HG03460 (cell line): Measurements from ENCODE around the gene SLC35A3.
"Not testable (repeated sequence)": the region's sequence is repeated elsewhere in the genome, so short reads cannot be mapped to it uniquely, and the experiment has no call there.

Experiments
- ATAC-seq: cut with Tn5 transposase; IDR thresholded peaks from one replicate; pipeline ENCODE4 v1.9.1; 2021; ENCODE audit not compliant: unreplicated experiment

Gene SLC35A3

DNA sequence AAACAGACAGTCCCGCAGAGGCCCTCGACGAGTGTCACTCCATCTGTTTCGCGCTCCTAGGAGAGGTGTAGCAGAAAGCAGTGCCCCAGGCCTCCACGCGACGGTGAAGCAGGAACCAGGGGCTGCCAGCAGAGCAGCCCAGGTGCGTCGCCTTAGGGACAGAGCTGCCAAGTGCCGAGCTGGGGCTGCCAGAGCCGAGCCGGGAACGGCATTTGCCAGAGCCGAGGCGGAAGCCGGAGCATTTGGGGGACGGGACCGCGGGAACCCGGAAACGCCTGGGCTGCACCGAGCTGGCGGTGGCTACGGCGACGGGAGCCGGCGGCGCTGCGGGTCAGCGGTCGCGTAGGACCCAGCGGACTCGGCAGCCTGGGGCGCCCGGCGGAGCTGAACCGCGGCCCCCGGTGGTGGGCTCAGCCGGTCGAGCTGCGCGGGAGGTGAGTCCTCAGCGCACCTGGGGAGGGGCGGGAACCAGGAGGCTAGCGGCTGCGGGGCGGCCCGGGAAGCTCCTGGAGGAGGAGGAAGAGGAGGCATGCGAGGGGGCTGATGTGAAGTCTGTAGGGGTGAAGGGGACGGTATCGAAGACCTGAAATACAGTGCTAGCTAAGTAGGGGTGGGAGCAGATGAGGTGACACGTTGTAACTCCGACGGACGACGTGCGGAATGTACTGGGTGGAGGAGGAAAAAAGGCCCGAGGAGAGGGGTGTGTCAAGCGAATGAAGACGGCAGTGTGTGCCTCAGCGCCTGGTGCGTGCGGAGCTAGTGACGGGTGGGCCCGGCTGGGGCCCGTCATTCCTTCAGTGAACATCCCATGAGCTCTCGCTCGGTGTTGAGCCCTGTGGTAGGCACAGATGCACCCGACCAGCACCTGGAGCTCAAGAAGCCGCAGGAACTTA, at the start of gene SLC35A3:
SLC35A3 (plus strand) TSS at position 268 of the 893 bp plus-strand sequence. CDS start 23,559 bp downstream, outside the sequence.
- peak; percentile 92 for ATAC-seq

DNA sequence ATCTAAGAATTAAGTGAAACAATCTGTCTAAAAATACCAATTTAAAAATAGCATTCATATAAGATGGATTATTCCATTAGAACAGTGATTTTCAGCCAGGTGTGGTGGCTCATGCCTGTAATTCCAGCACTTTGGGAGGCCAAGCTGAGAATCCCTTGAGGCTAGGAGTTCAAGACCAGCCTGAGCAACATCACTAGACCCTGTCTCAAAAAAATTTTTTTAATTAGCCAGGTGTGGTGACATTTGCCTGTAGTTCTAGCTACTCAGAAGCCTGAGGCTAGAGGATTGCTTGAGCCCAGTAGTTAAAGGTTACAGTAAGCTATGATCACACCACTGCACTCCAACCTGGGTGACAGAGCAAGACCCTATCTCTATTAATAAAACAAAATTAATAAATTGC, 35.0 kb upstream of the SLC35A3 start:
- ATAC-seq, result no peak

DNA sequence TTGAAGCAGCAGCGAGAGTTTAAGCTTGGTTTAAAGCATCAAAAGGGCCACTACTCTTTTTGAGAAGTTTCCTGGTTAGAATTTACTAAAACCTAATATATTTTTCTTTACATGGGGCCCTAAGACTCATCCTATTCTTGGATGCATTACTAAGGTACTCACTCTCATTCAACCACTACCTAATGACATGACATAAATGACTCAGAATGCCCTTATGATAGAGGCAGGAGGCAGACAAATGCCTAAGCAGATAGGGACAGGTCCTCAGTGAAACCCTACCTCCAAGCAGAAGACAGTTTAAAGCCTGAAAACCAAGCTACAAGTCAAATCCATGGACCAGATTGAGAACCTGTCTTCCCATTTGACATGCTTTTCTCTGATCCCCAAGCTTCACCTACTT, 34.3 kb upstream of the SLC35A3 start:
- no peak for ATAC-seq

DNA sequence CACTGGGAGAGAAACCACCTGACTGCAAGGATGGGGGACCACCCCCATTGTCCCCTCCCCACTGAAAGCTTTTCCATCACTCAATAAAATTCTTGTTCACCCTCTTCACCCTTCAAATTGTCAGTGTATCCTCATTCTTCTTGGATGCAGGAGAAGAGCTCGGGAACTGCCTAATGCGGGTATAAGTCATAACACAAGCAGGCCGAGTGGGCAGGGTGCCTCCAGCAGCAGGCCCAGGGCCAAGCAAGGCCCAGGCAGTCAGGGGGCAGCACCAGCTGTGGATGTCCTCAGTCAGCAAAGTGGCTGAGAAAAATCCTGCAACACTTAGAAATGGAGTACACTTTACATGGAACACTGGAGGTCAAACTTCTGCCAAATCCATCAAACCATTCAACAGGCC, 33.7 kb upstream of the SLC35A3 start:
- no peak for ATAC-seq

DNA sequence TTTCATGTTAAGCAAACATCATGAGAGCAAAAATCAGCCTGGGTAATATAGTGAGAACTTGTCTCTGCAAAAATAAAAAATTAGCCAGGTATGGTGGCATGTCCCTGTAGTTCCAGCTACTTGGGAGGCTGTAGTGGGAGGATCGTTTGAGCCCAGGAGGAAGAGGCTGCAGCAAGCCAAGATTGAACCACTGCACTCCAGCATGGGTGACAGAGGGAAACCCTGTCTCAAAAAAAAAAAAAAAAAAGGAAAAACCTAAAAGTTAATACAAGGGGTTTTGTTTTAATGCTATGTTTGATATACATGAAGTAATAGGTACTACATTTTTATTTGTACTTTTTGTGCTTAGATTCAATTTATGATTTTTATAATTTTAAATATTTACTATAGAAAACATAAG, 27.1 kb upstream of the SLC35A3 start:
- no peak for ATAC-seq

DNA sequence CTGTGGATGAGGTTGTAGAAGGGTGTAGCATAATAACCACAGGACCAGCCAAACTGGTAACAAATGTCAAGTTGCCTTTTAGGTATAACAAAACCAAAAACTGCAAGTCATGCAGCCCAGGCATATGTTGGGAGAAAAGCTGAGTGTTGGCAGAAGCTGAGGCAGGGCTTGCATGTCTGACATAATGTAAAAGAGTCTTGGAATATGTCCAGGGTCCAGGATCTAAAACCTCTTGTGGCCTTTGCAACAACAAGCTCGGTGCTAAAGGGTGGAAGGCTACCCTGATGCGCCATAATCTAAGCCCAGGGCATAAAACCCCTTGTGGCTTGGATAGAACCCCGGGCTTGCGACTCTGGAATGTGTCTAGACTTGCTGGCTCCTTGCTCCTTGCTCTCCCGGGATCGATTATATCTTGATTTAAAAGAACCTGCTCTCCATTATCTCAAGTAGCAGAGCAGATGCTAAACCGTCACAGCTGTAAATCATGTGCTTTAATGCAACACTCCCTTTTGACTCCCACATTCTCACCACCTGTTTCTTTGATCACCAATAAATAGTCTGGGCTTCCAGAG, 26.5 kb upstream of the SLC35A3 start:
- ATAC-seq, result no peak

DNA sequence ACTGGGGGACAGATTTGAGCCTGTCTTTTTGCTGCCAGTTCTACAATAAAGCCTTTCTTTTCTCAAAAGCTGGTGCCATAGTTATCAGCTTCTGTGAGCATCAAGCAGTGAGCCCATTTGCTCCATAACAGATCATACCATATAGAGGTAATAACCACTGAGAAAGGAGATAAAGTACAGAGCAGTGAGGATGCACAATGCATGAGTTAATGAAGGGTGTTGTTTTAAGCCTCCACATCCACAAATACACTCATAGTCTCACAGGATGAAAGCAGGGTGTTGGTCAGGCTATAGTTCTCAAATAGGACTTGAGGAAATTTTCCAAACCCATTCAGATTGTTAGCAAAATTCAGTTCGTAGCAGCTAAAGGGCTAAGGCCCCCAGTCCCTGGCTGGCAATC, 25.6 kb upstream of the SLC35A3 start:
- no peak for ATAC-seq

DNA sequence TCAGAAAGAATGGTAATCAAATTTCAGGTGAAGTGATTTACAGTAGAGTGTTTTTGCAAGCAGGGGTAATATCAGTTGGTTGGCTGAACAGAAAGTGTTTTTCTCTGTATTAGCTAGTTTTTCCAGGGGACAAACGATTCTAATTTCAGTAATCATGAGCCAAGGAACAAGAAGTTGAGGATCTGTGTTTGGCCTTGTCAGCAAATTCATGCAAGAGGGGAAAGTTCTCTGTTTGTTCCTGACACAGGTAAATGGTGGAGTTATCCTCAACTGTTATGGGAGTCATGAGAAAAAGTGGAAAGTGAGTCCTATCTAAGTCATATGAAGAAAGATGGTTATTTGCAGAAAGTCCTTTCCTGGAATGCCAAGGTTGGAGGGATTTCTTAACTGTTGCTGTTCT, 24.6 kb upstream of the SLC35A3 start:
- no peak for ATAC-seq

DNA sequence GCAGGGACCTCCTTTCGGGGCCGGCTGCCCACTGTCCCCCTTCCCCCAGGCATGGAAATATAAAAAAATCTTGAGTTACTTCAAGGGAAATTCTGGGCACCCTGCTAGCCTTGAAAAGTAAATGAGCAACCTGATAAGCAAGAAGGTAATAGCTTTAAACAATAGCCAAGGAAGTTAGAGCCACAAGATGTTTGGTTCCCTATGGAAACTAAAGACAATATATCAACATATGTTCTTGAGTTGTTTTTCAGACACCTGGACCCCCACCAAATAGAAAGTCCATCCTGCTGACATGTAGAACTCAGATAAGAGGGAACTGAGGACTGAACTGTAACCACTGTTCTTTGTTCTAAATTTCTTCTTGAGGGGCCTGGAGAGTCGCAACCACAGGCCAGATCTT, 19.3 kb upstream of the SLC35A3 start:
- no peak for ATAC-seq

DNA sequence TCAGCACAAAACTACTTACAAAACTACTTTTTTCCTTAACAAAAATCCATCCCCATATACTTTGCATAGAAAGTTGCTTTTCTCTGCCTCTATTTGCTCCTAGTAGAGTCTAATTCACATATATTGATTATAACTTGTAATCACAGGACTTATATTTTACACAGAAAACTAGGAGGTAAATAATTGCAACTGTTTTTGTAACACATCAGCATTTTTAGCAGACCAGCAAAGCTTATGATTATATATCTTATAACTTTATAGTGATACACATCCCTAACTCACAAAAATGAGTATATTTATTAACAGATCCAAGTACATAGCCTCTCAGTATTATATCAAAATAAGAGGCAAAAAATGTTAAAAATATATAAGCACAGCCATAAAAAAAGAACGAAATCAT, 17.3 kb upstream of the SLC35A3 start:
- ATAC-seq, result no peak

DNA sequence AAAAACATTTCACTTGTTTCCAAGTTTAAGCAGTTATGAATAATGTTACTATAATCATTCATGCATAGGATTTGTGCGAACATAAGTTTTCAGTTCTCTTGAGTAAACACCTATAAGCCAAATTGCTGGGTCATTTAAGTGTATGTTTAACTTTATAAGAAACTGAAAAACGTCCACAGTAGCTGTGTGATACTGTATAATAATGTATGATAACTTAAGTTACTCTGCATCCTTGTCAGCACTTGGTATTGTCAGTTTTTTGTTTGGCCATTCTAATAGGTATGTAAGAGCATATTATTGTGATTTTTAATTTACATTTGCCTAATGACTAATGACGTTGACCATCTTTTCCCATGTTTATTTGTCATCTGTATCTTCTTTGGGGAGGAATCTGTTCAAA, 14.4 kb upstream of the SLC35A3 start:
- no peak for ATAC-seq

DNA sequence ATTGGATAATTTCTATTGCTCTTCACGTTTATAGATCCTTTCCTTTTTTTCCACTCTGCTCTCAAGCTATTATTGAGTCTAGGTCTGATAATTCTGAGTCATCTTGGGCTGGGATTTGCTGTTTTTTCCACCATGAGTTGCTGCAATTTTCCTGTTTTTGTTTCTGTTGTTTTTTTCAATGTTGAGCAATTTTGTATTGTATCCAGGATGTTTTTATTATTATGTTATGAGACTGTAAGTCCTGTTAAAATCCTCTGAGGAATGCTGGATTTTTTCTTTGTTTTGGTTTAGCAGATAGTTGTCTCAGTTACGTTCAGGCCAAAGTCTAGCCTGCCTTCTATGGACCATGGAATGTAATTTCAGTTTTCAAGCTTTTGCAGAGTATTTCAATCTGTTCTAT, 13.0 kb upstream of the SLC35A3 start:
- no peak for ATAC-seq

DNA sequence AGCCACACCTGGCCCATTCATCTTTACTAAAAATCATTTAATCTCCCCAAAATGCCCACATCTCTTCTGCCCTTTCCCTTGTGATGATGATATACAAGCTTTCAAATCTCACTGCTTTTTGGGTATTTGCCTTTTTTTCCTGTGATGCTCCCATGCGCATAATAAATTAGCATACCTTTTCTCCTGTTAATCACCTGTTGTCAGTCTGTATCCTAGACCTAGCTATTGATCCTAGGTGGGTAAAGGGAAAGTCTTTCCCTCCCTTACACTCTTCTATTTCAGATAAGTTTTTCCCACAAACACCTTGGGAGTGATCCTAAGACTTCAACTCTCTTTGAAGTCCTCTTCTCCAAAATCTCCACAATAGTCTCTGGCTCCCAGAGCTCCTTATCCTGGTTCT, 12.0 kb upstream of the SLC35A3 start:
- ATAC-seq, result no peak

DNA sequence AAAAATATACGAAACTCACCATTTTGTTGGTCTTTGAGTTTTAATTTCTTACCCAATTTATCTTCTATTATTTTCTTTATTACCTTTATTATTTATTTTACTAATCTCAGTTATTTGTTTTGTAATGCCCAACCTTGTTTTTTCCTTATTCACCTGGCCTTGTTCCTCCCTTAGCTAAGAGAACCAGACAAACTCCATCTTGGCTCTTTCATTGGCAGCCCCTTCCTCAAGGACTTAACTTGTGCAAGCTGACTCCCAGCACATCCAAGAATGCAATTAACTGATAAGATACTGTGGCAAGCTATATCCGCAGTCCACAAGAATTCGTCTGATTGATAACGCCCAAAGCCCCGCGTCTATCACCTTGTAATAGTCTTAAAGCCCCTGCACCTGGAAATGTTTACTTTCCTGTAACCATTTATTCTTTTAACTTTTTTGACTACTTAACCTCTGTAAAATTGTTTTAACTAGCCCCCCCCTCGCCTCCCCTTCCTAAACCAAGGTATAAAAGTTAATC, 10.5 kb upstream of the SLC35A3 start:
- not testable (repeated sequence) for ATAC-seq

DNA sequence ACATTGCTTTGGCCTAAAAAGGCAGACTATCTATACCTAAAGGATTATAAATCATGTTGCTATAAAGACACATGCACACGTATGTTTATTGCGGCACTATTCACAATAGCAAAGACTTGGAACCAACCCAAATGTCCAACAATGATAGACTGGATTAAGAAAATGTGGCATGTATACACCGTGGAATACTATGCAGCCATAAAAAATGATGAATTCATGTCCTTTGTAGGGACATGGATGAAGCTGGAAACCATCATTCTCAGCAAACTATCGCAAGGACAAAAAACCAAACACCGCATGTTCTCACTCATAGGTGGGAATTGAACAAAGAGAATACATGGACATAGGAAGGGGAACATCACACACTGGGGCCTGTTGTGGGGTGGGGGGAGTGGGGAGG, 9.5 kb upstream of the SLC35A3 start:
- not testable (repeated sequence) for ATAC-seq

DNA sequence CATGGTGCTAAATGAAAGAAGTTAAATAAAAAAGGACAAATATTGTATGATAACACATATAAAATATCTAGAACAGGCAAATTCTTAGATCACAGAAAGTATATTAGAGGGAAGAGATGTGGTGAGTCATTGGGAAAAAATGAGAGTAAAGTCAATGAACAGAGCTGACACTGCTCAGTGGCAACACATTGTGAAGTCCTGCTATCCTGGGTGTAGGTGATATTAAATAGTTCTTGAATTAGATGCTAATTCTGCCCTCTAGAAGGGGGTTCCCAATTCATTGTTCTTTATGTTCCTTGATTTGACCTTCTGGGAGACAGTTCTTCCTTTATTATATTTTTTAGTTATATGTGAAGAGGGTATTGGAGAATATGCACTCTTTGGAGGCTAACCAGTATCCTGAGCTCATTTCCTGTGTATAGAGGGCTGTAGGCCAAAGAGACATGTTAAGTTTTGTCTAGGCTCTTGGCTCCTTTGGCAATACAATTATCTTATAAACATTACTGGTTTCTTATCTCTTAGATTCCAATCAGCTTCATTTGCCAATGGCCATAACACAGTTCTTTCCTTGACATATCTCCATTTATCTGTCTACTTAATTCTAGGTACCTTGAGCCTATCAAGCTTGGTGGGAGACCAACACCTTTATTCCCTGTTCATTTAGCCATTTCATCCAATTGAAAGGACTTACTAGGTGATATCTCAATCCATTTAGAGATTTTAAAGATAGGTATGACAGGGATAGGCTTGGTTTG, 6.6 kb upstream of the SLC35A3 start:
- no peak for ATAC-seq

DNA sequence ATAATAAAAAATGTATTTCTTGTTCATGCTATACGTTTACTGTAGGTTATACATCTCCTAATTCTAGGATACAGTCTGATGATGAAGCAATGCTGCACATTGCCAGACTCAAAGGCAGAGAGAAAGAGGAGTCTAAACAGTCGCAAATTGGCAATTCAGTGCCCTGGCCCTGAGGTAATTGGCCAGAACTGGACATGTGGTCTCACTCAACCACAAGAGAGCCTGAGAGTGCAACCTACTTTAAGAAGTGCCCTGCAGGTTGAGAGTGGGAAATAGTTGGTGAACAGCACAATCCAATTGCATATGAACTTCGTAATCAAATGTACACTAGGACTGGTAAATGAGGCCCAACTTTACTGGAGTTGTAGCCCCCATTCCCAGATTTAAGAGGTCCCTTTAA, 5.0 kb upstream of the SLC35A3 start:
- no peak for ATAC-seq

DNA sequence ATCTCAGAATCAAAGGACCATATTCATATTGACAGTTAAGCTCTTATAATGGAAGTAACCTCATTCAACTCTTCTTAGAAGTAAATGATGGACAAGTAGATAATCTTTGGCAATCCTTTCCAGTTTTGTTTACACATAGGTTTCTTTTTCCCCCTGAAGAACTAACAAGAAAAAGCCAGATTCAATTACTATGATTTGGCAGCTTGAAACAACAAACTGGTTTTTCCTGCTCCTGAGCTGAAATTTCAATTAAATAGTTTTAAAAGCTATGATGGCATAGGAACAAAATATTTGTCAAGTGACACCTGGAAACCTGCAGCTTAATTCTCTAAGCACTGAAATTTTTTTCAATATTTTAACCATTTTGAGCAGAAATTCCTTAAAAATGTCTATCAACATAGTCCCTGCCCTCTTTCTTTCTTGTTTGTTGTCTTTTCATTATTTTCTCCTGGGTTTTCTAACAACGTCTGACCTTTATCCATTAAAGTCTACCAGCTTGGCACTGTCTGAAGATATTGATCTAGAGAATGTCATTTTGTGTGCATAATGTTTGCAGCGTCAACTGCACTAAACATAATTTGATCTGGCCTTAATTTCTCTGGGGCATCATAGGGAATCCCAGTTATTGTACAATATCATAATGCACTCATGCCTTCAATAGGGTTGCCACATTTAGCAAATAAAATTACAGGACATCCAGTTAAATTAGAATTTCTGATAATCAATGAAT, 4.0 kb upstream of the SLC35A3 start:
- ATAC-seq, result no peak

DNA sequence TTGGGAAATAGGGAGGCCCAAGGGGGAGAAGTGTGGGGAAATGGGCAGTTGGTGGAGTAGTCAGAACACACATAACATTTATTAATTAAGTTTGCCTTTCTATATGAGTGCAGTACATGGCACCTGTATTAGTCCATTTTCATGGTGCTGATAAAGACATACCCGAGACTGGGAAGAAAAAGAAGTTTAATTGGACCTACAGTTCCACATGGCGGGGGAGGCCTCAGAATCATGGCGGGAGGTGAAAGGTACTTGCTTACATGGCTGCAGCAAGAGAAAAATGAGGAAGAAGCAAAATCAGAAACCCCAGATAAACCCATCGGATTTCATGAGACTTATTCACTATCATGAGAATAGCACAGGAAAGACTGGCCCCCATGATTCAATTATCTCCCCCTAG, 1.6 kb upstream of the SLC35A3 start:
- no peak for ATAC-seq

DNA sequence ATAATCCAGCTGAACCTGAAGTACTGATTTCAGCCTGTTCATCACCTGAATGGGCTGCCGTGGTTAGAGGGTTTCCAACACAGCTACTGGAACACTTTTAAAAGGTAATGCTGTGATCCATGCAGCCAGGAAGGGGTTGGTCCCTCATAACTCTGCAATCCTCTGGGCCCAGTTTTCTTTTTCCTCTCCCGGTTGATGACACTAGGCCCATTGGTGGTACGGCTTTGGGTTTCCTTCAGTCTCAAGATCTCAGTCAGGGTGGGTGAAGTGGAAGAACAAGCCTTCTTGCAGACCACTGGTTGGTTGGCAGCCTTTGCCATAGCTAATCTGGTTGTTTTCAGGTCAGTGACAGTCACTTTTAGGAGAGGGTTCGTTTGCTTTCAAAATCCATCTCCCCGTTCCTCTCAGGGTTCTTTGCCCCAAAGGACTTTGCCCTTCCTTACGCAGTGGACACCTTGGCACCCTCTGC, 502 bp upstream of the SLC35A3 start:
- ATAC-seq, result peak; percentile 7

DNA sequence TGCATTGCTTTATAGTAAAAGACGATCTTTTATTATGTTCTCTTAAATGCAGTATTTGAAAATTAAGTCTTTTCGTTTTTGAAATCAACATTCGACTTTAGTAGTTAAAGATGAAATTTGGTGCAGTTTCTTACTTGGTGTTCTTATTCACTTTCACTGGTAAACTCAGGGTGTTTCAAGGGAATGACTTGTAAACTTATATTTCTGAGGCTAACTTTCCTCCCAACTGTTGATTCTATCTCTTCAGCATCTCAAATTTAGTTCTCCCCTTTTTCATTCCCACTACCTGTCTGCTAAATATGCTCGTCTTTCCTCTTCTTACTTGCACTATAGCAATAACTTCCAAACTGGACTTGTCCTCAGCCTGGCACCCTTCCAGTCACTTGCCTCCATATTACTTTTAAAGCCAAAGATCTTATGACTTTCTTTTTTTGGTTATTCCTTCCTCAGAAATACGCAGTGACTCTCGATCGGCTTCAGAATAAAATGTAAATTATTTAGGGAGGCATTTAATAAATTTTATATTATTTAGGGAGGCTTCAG, 988 bp downstream of the SLC35A3 start:
- no peak for ATAC-seq
